PC-3 (cell line): ENCODE data around the gene FAAP100. TPM values are rescaled to one million over a fixed set of nuclear protein-coding genes. Genes with fewer than 3 reads are reported as not detected.

ENCODE experiments used
- ATAC-seq: fragments of 200-7000 bp; cut with Tn5 transposase; 2 replicates; pipeline ENCODE4 v1.9.1; 2020; ENCODE audit warnings: mild to moderate bottlenecking, moderate library complexity
- BruUV-seq: library from RNA; stranded (reverse); fragments of 400-500 nt; replicated peaks from 2 replicates; lab custom pipeline; 2021; lab: Mats Ljungman, UMichigan
- CTCF ChIA-PET: fragments of 300-600 bp; sonication (Branson Sonifier 250); formaldehyde crosslinking; loops from one replicate; lab custom pipeline; 2022; ENCODE audit warnings: antibody characterized with exemption; lab: Charles Lee
- POLR2A ChIA-PET: fragments of 300-600 bp; sonication (Branson Sonifier 250); formaldehyde crosslinking; loops from one replicate; lab custom pipeline; 2022; ENCODE audit warnings: antibody characterized with exemption; ENCODE audit not compliant: unreplicated experiment; lab: Charles Lee
- DNase-seq: peaks from one replicate; pipeline ENCODE4 v3.0.0-alpha.2; 2015
- H2AFZ ChIP-seq: fragments of 300-600 bp; sonication (generic); 2 replicates; pipeline ENCODE4 v1.6.0; 2016; ENCODE audit warnings: antibody characterized with exemption, low read length
- H3F3A ChIP-seq: fragments of 300-600 bp; sonication (generic); one replicate; pipeline ENCODE4 v1.6.0; 2017; ENCODE audit warnings: antibody characterized with exemption, low read length, control low read depth, mild to moderate bottlenecking; ENCODE audit not compliant: unreplicated experiment
- H3K27ac ChIP-seq: fragments of 300-600 bp; sonication (generic); 2 replicates; pipeline ENCODE4 v1.5.1; 2016; ENCODE audit warnings: mild to moderate bottlenecking, low read length
- H3K27me3 ChIP-seq: fragments of 300-600 bp; sonication (generic); 2 replicates; pipeline ENCODE4 v1.6.1; 2016; ENCODE audit warnings: low read length, mixed read lengths
- H3K36me3 ChIP-seq: fragments of 300-600 bp; sonication (generic); 2 replicates; pipeline ENCODE4 v1.6.1; 2016; ENCODE audit warnings: low read depth, mixed run types, low read length, mixed read lengths
- H3K4me1 ChIP-seq: fragments of 300-600 bp; sonication (generic); 2 replicates; pipeline ENCODE4 v1.5.1; 2016; ENCODE audit warnings: low read length; ENCODE audit not compliant: insufficient read depth
- H3K4me2 ChIP-seq: fragments of 300-600 bp; sonication (generic); 2 replicates; pipeline ENCODE4 v1.6.0; 2016; ENCODE audit warnings: low read length
- H3K4me3 ChIP-seq: fragments of 300-600 bp; sonication (generic); 2 replicates; pipeline ENCODE4 v1.5.1; 2016; ENCODE audit warnings: mild to moderate bottlenecking, low read length, mixed read lengths
- H3K79me2 ChIP-seq: fragments of 300-600 bp; sonication (generic); 2 replicates; pipeline ENCODE4 v1.6.1; 2017; ENCODE audit warnings: low read length, mixed read lengths
- H3K9ac ChIP-seq: fragments of 300-600 bp; sonication (generic); 2 replicates; pipeline ENCODE4 v1.6.0; 2016; ENCODE audit warnings: mild to moderate bottlenecking, low read length
- H3K9me2 ChIP-seq: fragments of 300-600 bp; sonication (generic); replicated peaks from 2 replicates; pipeline ENCODE4 v1.6.1; 2016; ENCODE audit warnings: mixed run types, low read length, mixed read lengths
- H3K9me3 ChIP-seq: fragments of 300-600 bp; sonication (generic); 2 replicates; pipeline ENCODE4 v1.6.1; 2016; ENCODE audit warnings: low read length, mixed read lengths
- H4K20me1 ChIP-seq: fragments of 300-600 bp; sonication (generic); 2 replicates; pipeline ENCODE4 v1.6.1; 2016; ENCODE audit warnings: low read length, mixed read lengths
- CTCF ChIP-seq: fragments of 300-600 bp; sonication (generic); conservative IDR thresholded peaks from 2 replicates; pipeline ENCODE4 v1.5.1; 2017; ENCODE audit warnings: antibody characterized with exemption, low read depth, mild to moderate bottlenecking, low read length
- EZH2 ChIP-seq: fragments of 300-600 bp; sonication (generic); IDR thresholded peaks from one replicate; pipeline ENCODE4 v1.6.1; 2017; ENCODE audit warnings: antibody characterized with exemption, mild to moderate bottlenecking, low read length; ENCODE audit not compliant: unreplicated experiment
- EZH2phosphoT487 ChIP-seq: fragments of 300-600 bp; sonication (generic); IDR thresholded peaks from 2 replicates; pipeline ENCODE4 v1.6.1; 2018; ENCODE audit warnings: mild to moderate bottlenecking, antibody characterized with exemption, low read length, borderline replicate concordance
- intact Hi-C: fragments of 100-400 bp; cut with micrococcal nuclease; formaldehyde crosslinking; loops from 2 replicates; pipeline ENCODE4 v1.9.0; 2023
- total RNA-seq: library from RNA; depleted of rRNA; stranded (reverse); fragments of >200 nt; gene quantifications from 2 replicates; pipeline ENCODE4 v1.2.3, GENCODE V29; 2014

FAAP100 gene
- total RNA-seq, 1 experiment from 2014 or later = 23.3 TPM

GRCh38 chr17:81514489-81514738, 37.7 kb downstream of the FAAP100 start:
- TF ChIP-seq EZH2 (no peak), EZH2phosphoT487 (no peak), CTCF (no peak)
- Histone ChIP-seq H3K9me3 (no peaks in the 10 kb centered on the region), H3K9me2 (no peaks in the 10 kb centered on the region), H3K4me3 (peak overlapping the region; percentile 79), H2AFZ (peak overlapping the region; percentile 70), H3K36me3 (peaks cover 28% of the 10 kb centered on the region), H3F3A (peaks cover 16% of the 10 kb centered on the region), H4K20me1 (peaks cover 31% of the 10 kb centered on the region), H3K27me3 (no peaks in the 10 kb centered on the region), H3K27ac (peak overlapping the region; percentile 88), H3K4me2 (peak overlapping the region; percentile 96), H3K4me1 (peaks cover 45% of the 10 kb centered on the region), H3K9ac (peak overlapping the region; percentile 85), H3K79me2 (peaks cover 71% of the 10 kb centered on the region)
- no TSS peak for BruUV-seq
- intact Hi-C loops = loop anchor here (10.0 kb wide), 1 partner anchor 120 kb away; the partner anchor contains the start of gene BAHCC1
- no peak for DNase-seq
- ATAC-seq = no peak
- CTCF ChIA-PET = no interaction called here
- POLR2A ChIA-PET = interaction anchor here (0.7 kb wide), 1 partner anchor 47 kb away, joined by 4 read pairs; no protein-coding TSS in a partner anchor

GRCh38 chr17:81513753-81514488, 38.2 kb downstream of the FAAP100 start:
- H3K4me2 ChIP-seq = peak overlapping the region; percentile 96
- no peaks in the 10 kb centered on the region for H3K9me2 ChIP-seq
- peaks cover 19% of the 10 kb centered on the region for H3F3A ChIP-seq
- H4K20me1 ChIP-seq = peaks cover 36% of the 10 kb centered on the region
- DNase-seq (peak; percentile 67), ATAC-seq (peak; percentile 16)
- peaks cover 46% of the 10 kb centered on the region for H3K4me1 ChIP-seq
- peaks cover 75% of the 10 kb centered on the region for H3K79me2 ChIP-seq
- CTCF ChIA-PET = no interaction called here
- no peaks in the 10 kb centered on the region for H3K27me3 ChIP-seq
- peak overlapping the region; percentile 85 for H3K9ac ChIP-seq
- POLR2A ChIA-PET = interaction anchor here (0.6 to 0.7 kb wide), 2 partner anchors 47 to 452 kb away, joined by 3 to 4 read pairs; no protein-coding TSS in a partner anchor
- peaks cover 29% of the 10 kb centered on the region for H3K36me3 ChIP-seq
- H3K27ac ChIP-seq = peak overlapping the region; percentile 88
- intact Hi-C loops = loop anchor here (10.0 kb wide), 1 partner anchor 119 kb away; the partner anchor contains the start of gene BAHCC1
- H3K4me3 ChIP-seq = peak overlapping the region; percentile 79
- BruUV-seq = no TSS peak
- H3K9me3 ChIP-seq = no peaks in the 10 kb centered on the region
- peak overlapping the region; percentile 70 for H2AFZ ChIP-seq
- TF ChIP-seq CTCF (no peak), EZH2 (no peak), EZH2phosphoT487 (no peak)

GRCh38 chr17:81513372-81513752, 38.8 kb downstream of the FAAP100 start:
- peak overlapping the region; percentile 96 for H3K4me2 ChIP-seq
- H3K79me2 ChIP-seq = peaks cover 76% of the 10 kb centered on the region
- H2AFZ ChIP-seq = peak overlapping the region; percentile 70
- peaks cover 29% of the 10 kb centered on the region for H3K36me3 ChIP-seq
- H3K27me3 ChIP-seq = no peaks in the 10 kb centered on the region
- CTCF ChIA-PET = no interaction called here
- peak; percentile 12 for ATAC-seq
- H4K20me1 ChIP-seq = peaks cover 39% of the 10 kb centered on the region
- H3K4me3 ChIP-seq = peak overlapping the region; percentile 79
- POLR2A ChIA-PET = interaction anchor here (0.6 kb wide), 1 partner anchor 451 kb away, joined by 3 read pairs; no protein-coding TSS in a partner anchor
- H3F3A ChIP-seq = peaks cover 22% of the 10 kb centered on the region
- TF ChIP-seq EZH2phosphoT487 (no peak), EZH2 (no peak), CTCF (no peak)
- H3K27ac ChIP-seq = peak overlapping the region; percentile 88
- TSS peak; percentile 7 for BruUV-seq
- DNase-seq = peak; percentile 66
- H3K9me3 ChIP-seq = no peaks in the 10 kb centered on the region
- H3K9me2 ChIP-seq = no peaks in the 10 kb centered on the region
- H3K9ac ChIP-seq = peak overlapping the region; percentile 85
- peaks cover 41% of the 10 kb centered on the region for H3K4me1 ChIP-seq
- intact Hi-C loops = loop anchor here (10.0 kb wide), 1 partner anchor 119 kb away; the partner anchor contains the start of gene BAHCC1
